GM19438 (cell line): ENCODE results near the gene PAH.
A peak's percentile ranks its signal among the peaks of the same experiment; 100 is the strongest.

Source experiments
- ATAC-seq: cut with Tn5 transposase; IDR thresholded peaks from one replicate; pipeline ENCODE4 v1.9.1; 2021; ENCODE audit warnings: low read depth; ENCODE audit not compliant: unreplicated experiment

PAH gene

GRCh38 chr12:102902093-102902492, 15.0 kb downstream of the PAH start:
- ATAC-seq, result no peak

GRCh38 chr12:102900389-102900788, 16.7 kb downstream of the PAH start:
- no peak for ATAC-seq

- ATAC-seq, result no peak
These were observed 21.0 kb downstream of the PAH start for GRCh38 chr12:102896067-102896466.

GRCh38 chr12:102891756-102892155, 25.3 kb downstream of the PAH start:
- no peak for ATAC-seq

GRCh38 chr12:102888511-102888910, 28.5 kb downstream of the PAH start:
- no peak for ATAC-seq

GRCh38 chr12:102885043-102885932, 31.8 kb downstream of the PAH start:
- no peak for ATAC-seq

GRCh38 chr12:102883204-102883799, 33.7 kb downstream of the PAH start:
- no peak for ATAC-seq

GRCh38 chr12:102880783-102881182, 36.3 kb downstream of the PAH start:
- no peak for ATAC-seq

GRCh38 chr12:102879144-102879763, 37.8 kb downstream of the PAH start:
- ATAC-seq, result peak; percentile 67

GRCh38 chr12:102876883-102877282, 40.2 kb downstream of the PAH start:
- no peak for ATAC-seq

- ATAC-seq, result no peak
These were observed 42.2 kb downstream of the PAH start for GRCh38 chr12:102874819-102875218.

- no peak for ATAC-seq
These were observed 44.0 kb downstream of the PAH start for GRCh38 chr12:102873077-102873476.

GRCh38 chr12:102871014-102871413, 46.0 kb downstream of the PAH start:
- ATAC-seq, result no peak

GRCh38 chr12:102869571-102869970, 47.5 kb downstream of the PAH start:
- no peak for ATAC-seq

GRCh38 chr12:102865821-102866615, 51.0 kb downstream of the PAH start:
- ATAC-seq, result no peak

GRCh38 chr12:102862486-102862885, 54.6 kb downstream of the PAH start:
- ATAC-seq, result no peak

- ATAC-seq, result no peak
These were observed 65.8 kb downstream of the PAH start for GRCh38 chr12:102851246-102851645.

GRCh38 chr12:102849722-102850447, 67.2 kb downstream of the PAH start:
- ATAC-seq, result no peak

GRCh38 chr12:102848832-102849231, 68.2 kb downstream of the PAH start:
- ATAC-seq, result no peak

GRCh38 chr12:102847131-102847530, 69.9 kb downstream of the PAH start:
- ATAC-seq, result no peak
